HepG2 (cell line): Measurements from ENCODE around the gene TBC1D16. TPM values are rescaled to one million over a fixed set of nuclear protein-coding genes. Genes with fewer than 3 reads are reported as not detected.

Experiments
- CAMTA2 ChIP-seq: sonication (generic); formaldehyde crosslinking; IDR thresholded peaks from 2 replicates; pipeline ENCODE4 v1.4.0; 2020; ENCODE audit warnings: mild to moderate bottlenecking, missing genetic modification reagents, borderline replicate concordance
- FOSL1 ChIP-seq: sonication (generic); formaldehyde crosslinking; IDR thresholded peaks from 2 replicates; pipeline ENCODE4 v1.9.0; 2021; ENCODE audit warnings: missing genetic modification reagents, borderline replicate concordance
- KLF15 ChIP-seq: sonication (generic); formaldehyde crosslinking; IDR thresholded peaks from 2 replicates; pipeline ENCODE4 v1.8.1; 2023; ENCODE audit warnings: borderline replicate concordance, mild to moderate bottlenecking, inconsistent platforms, missing genetic modification reagents, mixed read lengths
- MIER3 ChIP-seq: IDR thresholded peaks from 2 replicates; pipeline ENCODE4 v1.6.1; 2016; ENCODE audit warnings: missing compliant biosample characterization, borderline replicate concordance
- PRMT3 ChIP-seq: sonication (generic); formaldehyde crosslinking; IDR thresholded peaks from 2 replicates; pipeline ENCODE4 v1.8.1; 2022; ENCODE audit warnings: low read depth, mild to moderate bottlenecking, moderate library complexity, missing genetic modification reagents, borderline replicate concordance
- SNRNP70 ChIP-seq: fragments of 200-400 bp; formaldehyde crosslinking; IDR thresholded peaks from 2 replicates; pipeline ENCODE4 v1.6.1; 2017; ENCODE audit warnings: mild to moderate bottlenecking, low read depth, low read length, moderate library complexity
- ZNF230 ChIP-seq: sonication (generic); formaldehyde crosslinking; IDR thresholded peaks from 2 replicates; pipeline ENCODE4 v1.4.0; 2020; ENCODE audit warnings: mild to moderate bottlenecking, missing genetic modification reagents
- ZNF557 ChIP-seq: sonication (generic); formaldehyde crosslinking; IDR thresholded peaks from 2 replicates; pipeline ENCODE4 v1.4.0; 2020; ENCODE audit warnings: missing genetic modification reagents
- ZNF841 ChIP-seq: sonication (generic); formaldehyde crosslinking; IDR thresholded peaks from 2 replicates; pipeline ENCODE4 v1.8.1; 2023; ENCODE audit warnings: missing genetic modification reagents, borderline replicate concordance
- polyA plus RNA-seq, 8 experiments: library from polyadenylated mRNA; depleted of rRNA in 3 of 8; stranded (reverse) in 7 of 8; unstranded in 1 of 8; fragments of >200 nt; fragmentation: Illumina TruSeq in 4 of 8; extraction: Trizol in 4 of 8; gene quantifications; 2 replicates each; pipeline versions ENCODE4 v1.2.1 to v1.2.3, GENCODE V29; 2011 to 2016; ENCODE audit warnings: low read depth in 4 of 8, missing spikeins in 1 of 8, mixed read lengths in 1 of 8; ENCODE audit not compliant: insufficient read depth in 1 of 8
- total RNA-seq, 5 experiments: library from RNA; depleted of rRNA; stranded (reverse); fragments of >200 nt; fragmentation: Illumina TruSeq; extraction: Trizol; gene quantifications; 2 replicates each; pipeline ENCODE4 v1.2.3, GENCODE V29; 2016; ENCODE audit warnings: low read depth in 1 of 5
- TF ChIP-seq, protein P1 (sequence below): sonication (generic); formaldehyde crosslinking; IDR thresholded peaks from 2 replicates; pipeline ENCODE4 v1.4.0; 2020; ENCODE audit warnings: missing genetic modification reagents
- TF ChIP-seq, protein P2 (sequence below), 2 experiments: fragments of 450-650 bp in 1 of 2; sonication (generic) in 1 of 2; formaldehyde crosslinking in 1 of 2; IDR thresholded peaks; 2 replicates each; pipeline versions ENCODE4 v1.6.1 to v1.8.0; 2016 to 2022; ENCODE audit warnings: antibody characterized with exemption in 1 of 2, mild to moderate bottlenecking in 1 of 2, missing genetic modification reagents in 1 of 2
- TF ChIP-seq, protein P3 (sequence below): sonication (generic); formaldehyde crosslinking; IDR thresholded peaks from 2 replicates; pipeline ENCODE4 v1.9.0; 2021; ENCODE audit warnings: missing genetic modification reagents, borderline replicate concordance
- TF ChIP-seq, protein P4 (sequence below), 2 experiments: sonication (generic) in 1 of 2; formaldehyde crosslinking in 1 of 2; IDR thresholded peaks; 2 replicates each; pipeline versions ENCODE4 v1.4.0 to v1.6.1; 2018 to 2020; ENCODE audit warnings: missing genetic modification reagents in 2 of 2, borderline replicate concordance in 1 of 2, low read depth in 1 of 2, mild to moderate bottlenecking in 1 of 2, missing biosample characterization in 1 of 2

Gene TBC1D16
- total and polyA plus RNA-seq, 2 of the 13 experiments (the other 11 are each of a cell fraction or from before 2014, with no cell fraction given): 14.9 to 24.9 TPM

DNA sequence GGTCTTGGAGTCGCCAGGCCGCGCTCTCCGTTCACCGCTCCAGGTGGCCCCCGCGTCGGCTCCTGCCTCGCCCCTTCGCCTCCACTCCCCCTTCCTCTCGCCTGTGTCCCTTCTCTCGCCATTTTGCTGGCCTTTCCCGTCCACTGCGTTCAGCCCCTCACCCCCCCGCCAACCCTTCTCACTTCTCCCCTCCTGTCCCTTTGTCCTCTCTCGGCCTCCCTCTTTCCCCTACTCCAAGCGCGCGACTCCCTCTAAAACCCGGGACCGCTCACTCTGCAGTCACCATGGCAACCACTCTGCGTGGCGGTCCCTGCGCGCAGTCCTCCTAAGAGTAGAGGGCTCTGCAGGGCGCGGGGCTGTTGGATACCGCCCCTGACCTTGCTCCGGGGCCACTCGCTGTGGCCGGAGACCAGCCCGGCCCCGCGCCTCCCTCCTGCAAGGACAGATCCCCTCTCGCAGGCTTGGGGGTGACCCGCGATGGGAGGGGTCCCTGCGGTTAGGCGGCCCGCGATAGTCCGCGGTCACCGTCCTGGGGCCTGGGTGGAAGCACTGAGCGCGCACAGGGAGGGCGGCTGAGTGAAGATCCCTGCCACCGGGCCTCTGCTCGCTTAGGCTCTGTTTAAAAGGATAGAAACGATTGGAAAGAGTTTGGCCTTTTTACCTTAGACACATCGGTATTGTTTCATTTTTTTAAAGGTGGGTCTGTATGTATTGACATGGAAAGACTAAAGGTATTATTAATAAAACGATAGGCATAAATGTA is 1.2 kb upstream of the TBC1D16 start (continued):
- TF ChIP-seq CAMTA2 (0 out of 2 replicates have a peak, but pooled peaks have one; percentile 9), ZNF230 (CRISPR knock-in tag) (no peak), SNRNP70 (no peak), MIER3 (CRISPR knock-in tag) (no peak), ZNF841 (CRISPR knock-in tag) (no peak), PRMT3 (CRISPR knock-in tag) (0 out of 2 replicates have a peak, but pooled peaks have one; percentile 61), FOSL1 (CRISPR knock-in tag) (no peak), KLF15 (no peak), ZNF557 (CRISPR knock-in tag) (no peak)
- TF ChIP-seq, protein P1, sequence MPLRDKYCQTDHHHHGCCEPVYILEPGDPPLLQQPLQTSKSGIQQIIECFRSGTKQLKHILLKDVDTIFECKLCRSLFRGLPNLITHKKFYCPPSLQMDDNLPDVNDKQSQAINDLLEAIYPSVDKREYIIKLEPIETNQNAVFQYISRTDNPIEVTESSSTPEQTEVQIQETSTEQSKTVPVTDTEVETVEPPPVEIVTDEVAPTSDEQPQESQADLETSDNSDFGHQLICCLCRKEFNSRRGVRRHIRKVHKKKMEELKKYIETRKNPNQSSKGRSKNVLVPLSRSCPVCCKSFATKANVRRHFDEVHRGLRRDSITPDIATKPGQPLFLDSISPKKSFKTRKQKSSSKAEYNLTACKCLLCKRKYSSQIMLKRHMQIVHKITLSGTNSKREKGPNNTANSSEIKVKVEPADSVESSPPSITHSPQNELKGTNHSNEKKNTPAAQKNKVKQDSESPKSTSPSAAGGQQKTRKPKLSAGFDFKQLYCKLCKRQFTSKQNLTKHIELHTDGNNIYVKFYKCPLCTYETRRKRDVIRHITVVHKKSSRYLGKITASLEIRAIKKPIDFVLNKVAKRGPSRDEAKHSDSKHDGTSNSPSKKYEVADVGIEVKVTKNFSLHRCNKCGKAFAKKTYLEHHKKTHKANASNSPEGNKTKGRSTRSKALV (CRISPR knock-in tag): peak; percentile 96; the same call in 1 of the 2 replicates
- TF ChIP-seq, protein P2, sequence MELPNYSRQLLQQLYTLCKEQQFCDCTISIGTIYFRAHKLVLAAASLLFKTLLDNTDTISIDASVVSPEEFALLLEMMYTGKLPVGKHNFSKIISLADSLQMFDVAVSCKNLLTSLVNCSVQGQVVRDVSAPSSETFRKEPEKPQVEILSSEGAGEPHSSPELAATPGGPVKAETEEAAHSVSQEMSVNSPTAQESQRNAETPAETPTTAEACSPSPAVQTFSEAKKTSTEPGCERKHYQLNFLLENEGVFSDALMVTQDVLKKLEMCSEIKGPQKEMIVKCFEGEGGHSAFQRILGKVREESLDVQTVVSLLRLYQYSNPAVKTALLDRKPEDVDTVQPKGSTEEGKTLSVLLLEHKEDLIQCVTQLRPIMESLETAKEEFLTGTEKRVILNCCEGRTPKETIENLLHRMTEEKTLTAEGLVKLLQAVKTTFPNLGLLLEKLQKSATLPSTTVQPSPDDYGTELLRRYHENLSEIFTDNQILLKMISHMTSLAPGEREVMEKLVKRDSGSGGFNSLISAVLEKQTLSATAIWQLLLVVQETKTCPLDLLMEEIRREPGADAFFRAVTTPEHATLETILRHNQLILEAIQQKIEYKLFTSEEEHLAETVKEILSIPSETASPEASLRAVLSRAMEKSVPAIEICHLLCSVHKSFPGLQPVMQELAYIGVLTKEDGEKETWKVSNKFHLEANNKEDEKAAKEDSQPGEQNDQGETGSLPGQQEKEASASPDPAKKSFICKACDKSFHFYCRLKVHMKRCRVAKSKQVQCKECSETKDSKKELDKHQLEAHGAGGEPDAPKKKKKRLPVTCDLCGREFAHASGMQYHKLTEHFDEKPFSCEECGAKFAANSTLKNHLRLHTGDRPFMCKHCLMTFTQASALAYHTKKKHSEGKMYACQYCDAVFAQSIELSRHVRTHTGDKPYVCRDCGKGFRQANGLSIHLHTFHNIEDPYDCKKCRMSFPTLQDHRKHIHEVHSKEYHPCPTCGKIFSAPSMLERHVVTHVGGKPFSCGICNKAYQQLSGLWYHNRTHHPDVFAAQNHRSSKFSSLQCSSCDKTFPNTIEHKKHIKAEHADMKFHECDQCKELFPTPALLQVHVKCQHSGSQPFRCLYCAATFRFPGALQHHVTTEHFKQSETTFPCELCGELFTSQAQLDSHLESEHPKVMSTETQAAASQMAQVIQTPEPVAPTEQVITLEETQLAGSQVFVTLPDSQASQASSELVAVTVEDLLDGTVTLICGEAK (IDR thresholded peaks at IDR 0.05): no peak
- TF ChIP-seq, protein P2 (CRISPR knock-in tag; IDR thresholded peaks at IDR 0.05): peak; percentile 54; the same call in 1 of the 2 replicates
- TF ChIP-seq, protein P3, sequence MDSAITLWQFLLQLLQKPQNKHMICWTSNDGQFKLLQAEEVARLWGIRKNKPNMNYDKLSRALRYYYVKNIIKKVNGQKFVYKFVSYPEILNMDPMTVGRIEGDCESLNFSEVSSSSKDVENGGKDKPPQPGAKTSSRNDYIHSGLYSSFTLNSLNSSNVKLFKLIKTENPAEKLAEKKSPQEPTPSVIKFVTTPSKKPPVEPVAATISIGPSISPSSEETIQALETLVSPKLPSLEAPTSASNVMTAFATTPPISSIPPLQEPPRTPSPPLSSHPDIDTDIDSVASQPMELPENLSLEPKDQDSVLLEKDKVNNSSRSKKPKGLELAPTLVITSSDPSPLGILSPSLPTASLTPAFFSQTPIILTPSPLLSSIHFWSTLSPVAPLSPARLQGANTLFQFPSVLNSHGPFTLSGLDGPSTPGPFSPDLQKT: no peak
- TF ChIP-seq, protein P4, sequence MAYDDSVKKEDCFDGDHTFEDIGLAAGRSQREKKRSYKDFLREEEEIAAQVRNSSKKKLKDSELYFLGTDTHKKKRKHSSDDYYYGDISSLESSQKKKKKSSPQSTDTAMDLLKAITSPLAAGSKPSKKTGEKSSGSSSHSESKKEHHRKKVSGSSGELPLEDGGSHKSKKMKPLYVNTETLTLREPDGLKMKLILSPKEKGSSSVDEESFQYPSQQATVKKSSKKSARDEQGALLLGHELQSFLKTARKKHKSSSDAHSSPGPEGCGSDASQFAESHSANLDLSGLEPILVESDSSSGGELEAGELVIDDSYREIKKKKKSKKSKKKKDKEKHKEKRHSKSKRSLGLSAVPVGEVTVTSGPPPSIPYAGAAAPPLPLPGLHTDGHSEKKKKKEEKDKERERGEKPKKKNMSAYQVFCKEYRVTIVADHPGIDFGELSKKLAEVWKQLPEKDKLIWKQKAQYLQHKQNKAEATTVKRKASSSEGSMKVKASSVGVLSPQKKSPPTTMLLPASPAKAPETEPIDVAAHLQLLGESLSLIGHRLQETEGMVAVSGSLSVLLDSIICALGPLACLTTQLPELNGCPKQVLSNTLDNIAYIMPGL (CRISPR knock-in tag; IDR thresholded peaks at IDR 0.05; ENCODE audit: borderline replicate concordance in 1 of 2, low read depth in 1 of 2): no peak
